WTC11 (cell line): ENCODE measurements around the gene GINS1.

Source experiments
- CTCF ChIP-seq: fragments of 200-600 bp; IDR thresholded peaks from 2 replicates; pipeline ENCODE4 v1.8.0; 2022; ENCODE audit warnings: antibody characterized with exemption
- JUN ChIP-seq: sonication (generic); formaldehyde crosslinking; IDR thresholded peaks from 2 replicates; pipeline ENCODE4 v1.8.0; 2023; ENCODE audit warnings: mild to moderate bottlenecking, missing genetic modification reagents
- NR2C2 ChIP-seq: sonication (generic); formaldehyde crosslinking; IDR thresholded peaks from 2 replicates; pipeline ENCODE4 v1.8.0; 2022; ENCODE audit warnings: mild to moderate bottlenecking, missing genetic modification reagents
- STAT6 ChIP-seq: sonication (generic); formaldehyde crosslinking; conservative IDR thresholded peaks from 2 replicates; pipeline ENCODE4 v1.8.1; 2023; ENCODE audit warnings: mild to moderate bottlenecking, low read depth, missing genetic modification reagents, moderate library complexity
- TCF7 ChIP-seq: sonication (generic); formaldehyde crosslinking; IDR thresholded peaks from 2 replicates; pipeline ENCODE4 v1.8.0; 2022; ENCODE audit warnings: mild to moderate bottlenecking, low read depth, missing genetic modification reagents, moderate library complexity
- TEAD4 ChIP-seq: sonication (generic); formaldehyde crosslinking; IDR thresholded peaks from 2 replicates; pipeline ENCODE4 v1.8.0; 2022; ENCODE audit warnings: mild to moderate bottlenecking, missing genetic modification reagents
- USF2 ChIP-seq: sonication (generic); formaldehyde crosslinking; IDR thresholded peaks from 2 replicates; pipeline ENCODE4 v1.8.1; 2023; ENCODE audit warnings: mild to moderate bottlenecking, missing genetic modification reagents, moderate library complexity
- ZNF121 ChIP-seq: sonication (generic); formaldehyde crosslinking; IDR thresholded peaks from 2 replicates; pipeline ENCODE4 v1.8.0; 2023; ENCODE audit warnings: missing genetic modification reagents
- ZNF232 ChIP-seq: sonication (generic); formaldehyde crosslinking; IDR thresholded peaks from 2 replicates; pipeline ENCODE4 v1.8.0; 2022; ENCODE audit warnings: mild to moderate bottlenecking, missing genetic modification reagents
- ZNF416 ChIP-seq: fragments of 250-450 bp; sonication (Bioruptor Pico); IDR thresholded peaks from 2 replicates; pipeline ENCODE4 v1.9.0; 2021; ENCODE audit warnings: mild to moderate bottlenecking, inconsistent platforms
- ZSCAN18 ChIP-seq: fragments of 250-450 bp; sonication (Bioruptor Pico); IDR thresholded peaks from 2 replicates; pipeline ENCODE4 v2.1.2; 2022; ENCODE audit warnings: mild to moderate bottlenecking, moderate library complexity
- TF ChIP-seq, protein P1 (sequence below): fragments of 250-450 bp; sonication (Bioruptor Pico); IDR thresholded peaks from 2 replicates; pipeline ENCODE4 v1.9.0; 2021; ENCODE audit warnings: moderate library complexity, mild to moderate bottlenecking, inconsistent platforms, borderline replicate concordance
- TF ChIP-seq, protein P2 (sequence below): sonication (generic); formaldehyde crosslinking; IDR thresholded peaks from 2 replicates; pipeline ENCODE4 v1.8.1; 2023; ENCODE audit warnings: mild to moderate bottlenecking, missing genetic modification reagents, moderate library complexity
- TF ChIP-seq, protein P3 (sequence below): sonication (generic); formaldehyde crosslinking; IDR thresholded peaks from 2 replicates; pipeline ENCODE4 v1.8.0; 2022; ENCODE audit warnings: mild to moderate bottlenecking, missing genetic modification reagents

- TF ChIP-seq, protein P1, sequence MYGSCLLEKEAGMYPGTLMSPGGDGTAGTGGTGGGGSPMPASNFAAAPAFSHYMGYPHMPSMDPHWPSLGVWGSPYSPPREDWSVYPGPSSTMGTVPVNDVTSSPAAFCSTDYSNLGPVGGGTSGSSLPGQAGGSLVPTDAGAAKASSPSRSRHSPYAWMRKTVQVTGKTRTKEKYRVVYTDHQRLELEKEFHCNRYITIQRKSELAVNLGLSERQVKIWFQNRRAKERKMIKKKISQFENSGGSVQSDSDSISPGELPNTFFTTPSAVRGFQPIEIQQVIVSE: no peak
- TF ChIP-seq CTCF (no peak), ZNF232 (CRISPR knock-in tag) (no peak), ZNF121 (CRISPR knock-in tag) (no peak), ZSCAN18 (no peak), ZNF416 (no peak), JUN (no peak), TEAD4 (no peak), STAT6 (no peak), NR2C2 (CRISPR knock-in tag) (no peak), USF2 (CRISPR knock-in tag) (no peak), TCF7 (CRISPR knock-in tag) (no peak)
- TF ChIP-seq, protein P2, sequence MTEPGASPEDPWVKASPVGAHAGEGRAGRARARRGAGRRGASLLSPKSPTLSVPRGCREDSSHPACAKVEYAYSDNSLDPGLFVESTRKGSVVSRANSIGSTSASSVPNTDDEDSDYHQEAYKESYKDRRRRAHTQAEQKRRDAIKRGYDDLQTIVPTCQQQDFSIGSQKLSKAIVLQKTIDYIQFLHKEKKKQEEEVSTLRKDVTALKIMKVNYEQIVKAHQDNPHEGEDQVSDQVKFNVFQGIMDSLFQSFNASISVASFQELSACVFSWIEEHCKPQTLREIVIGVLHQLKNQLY (CRISPR knock-in tag): no peak
- TF ChIP-seq, protein P3, sequence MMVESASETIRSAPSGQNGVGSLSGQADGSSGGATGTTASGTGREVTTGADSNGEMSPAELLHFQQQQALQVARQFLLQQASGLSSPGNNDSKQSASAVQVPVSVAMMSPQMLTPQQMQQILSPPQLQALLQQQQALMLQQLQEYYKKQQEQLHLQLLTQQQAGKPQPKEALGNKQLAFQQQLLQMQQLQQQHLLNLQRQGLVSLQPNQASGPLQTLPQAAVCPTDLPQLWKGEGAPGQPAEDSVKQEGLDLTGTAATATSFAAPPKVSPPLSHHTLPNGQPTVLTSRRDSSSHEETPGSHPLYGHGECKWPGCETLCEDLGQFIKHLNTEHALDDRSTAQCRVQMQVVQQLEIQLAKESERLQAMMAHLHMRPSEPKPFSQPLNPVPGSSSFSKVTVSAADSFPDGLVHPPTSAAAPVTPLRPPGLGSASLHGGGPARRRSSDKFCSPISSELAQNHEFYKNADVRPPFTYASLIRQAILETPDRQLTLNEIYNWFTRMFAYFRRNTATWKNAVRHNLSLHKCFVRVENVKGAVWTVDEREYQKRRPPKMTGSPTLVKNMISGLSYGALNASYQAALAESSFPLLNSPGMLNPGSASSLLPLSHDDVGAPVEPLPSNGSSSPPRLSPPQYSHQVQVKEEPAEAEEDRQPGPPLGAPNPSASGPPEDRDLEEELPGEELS (CRISPR knock-in tag): no peak
Measured at GRCh38 chr20:25468126-25469075, 60.9 kb downstream of the GINS1 start.
